ENCODE measurements around the gene KCNH2. TPM values are rescaled to one million over a fixed set of nuclear protein-coding genes. Genes with fewer than 3 reads are reported as not detected.

KCNH2 gene
- total and polyA plus RNA-seq, 10 of the 15 experiments (the other 5 are each of a cell fraction or from before 2014, with no cell fraction given): 0.04 to 0.24 (median 0.17) TPM; not detected in 6

DNA sequence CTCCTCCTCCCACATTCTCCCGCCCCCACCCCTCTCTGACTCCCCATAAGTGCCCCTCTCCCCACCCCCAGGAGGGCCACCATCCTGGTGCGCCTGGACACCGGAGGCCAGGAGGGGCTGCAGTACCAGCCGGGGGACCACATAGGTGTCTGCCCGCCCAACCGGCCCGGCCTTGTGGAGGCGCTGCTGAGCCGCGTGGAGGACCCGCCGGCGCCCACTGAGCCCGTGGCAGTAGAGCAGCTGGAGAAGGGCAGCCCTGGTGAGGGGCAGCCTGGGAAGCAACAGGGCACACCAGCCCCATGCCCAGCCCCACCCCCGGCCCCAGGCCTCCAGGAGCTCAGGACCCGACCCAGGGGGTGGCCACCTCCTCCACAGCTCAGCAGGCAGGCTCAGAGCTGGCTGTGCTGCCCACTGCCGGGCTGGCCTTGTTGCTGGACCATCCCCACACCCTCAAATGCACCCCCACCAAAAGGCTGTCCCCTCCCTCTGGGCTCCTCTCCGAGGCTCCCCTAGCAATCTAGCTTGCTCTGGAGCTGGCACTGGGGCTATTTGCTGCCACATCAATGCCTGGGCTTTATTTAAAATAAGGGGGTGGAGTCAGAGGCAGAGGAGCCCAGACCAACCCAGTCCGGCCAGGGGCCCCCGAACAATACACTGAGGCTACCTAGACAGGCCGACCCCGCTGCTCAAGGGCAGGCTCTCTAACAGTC is 31.4 kb upstream of the KCNH2 start (continued):
- TF ChIP-seq HDAC6 (IDR thresholded peaks at IDR 0.05; ENCODE audit: unreplicated experiment): no peak
- no peak for TF ChIP-seq CREB1 (IDR thresholded peaks at IDR 0.05; ENCODE audit: low read depth)
- TF ChIP-seq, protein P1, sequence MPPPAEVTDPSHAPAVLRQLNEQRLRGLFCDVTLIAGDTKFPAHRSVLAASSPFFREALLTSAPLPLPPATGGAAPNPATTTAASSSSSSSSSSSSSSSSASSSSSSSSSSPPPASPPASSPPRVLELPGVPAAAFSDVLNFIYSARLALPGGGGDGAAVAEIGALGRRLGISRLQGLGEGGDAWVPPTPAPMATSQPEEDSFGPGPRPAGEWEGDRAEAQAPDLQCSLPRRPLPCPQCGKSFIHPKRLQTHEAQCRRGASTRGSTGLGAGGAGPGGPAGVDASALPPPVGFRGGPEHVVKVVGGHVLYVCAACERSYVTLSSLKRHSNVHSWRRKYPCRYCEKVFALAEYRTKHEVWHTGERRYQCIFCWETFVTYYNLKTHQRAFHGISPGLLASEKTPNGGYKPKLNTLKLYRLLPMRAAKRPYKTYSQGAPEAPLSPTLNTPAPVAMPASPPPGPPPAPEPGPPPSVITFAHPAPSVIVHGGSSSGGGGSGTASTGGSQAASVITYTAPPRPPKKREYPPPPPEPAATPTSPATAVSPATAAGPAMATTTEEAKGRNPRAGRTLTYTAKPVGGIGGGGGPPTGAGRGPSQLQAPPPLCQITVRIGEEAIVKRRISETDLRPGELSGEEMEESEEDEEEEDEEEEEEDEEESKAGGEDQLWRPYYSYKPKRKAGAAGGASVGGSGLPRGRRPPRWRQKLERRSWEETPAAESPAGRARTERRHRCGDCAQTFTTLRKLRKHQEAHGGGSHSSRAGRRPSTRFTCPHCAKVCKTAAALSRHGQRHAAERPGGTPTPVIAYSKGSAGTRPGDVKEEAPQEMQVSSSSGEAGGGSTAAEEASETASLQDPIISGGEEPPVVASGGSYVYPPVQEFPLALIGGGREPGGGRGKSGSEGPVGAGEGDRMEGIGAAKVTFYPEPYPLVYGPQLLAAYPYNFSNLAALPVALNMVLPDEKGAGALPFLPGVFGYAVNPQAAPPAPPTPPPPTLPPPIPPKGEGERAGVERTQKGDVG (CRISPR knock-in tag; IDR thresholded peaks at IDR 0.05): no peak
- TF ChIP-seq, protein P2, sequence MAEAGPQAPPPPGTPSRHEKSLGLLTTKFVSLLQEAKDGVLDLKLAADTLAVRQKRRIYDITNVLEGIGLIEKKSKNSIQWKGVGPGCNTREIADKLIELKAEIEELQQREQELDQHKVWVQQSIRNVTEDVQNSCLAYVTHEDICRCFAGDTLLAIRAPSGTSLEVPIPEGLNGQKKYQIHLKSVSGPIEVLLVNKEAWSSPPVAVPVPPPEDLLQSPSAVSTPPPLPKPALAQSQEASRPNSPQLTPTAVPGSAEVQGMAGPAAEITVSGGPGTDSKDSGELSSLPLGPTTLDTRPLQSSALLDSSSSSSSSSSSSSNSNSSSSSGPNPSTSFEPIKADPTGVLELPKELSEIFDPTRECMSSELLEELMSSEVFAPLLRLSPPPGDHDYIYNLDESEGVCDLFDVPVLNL (IDR thresholded peaks at IDR 0.05; ENCODE audit: low read depth, low read length): no peak
- TF ChIP-seq, protein P3, sequence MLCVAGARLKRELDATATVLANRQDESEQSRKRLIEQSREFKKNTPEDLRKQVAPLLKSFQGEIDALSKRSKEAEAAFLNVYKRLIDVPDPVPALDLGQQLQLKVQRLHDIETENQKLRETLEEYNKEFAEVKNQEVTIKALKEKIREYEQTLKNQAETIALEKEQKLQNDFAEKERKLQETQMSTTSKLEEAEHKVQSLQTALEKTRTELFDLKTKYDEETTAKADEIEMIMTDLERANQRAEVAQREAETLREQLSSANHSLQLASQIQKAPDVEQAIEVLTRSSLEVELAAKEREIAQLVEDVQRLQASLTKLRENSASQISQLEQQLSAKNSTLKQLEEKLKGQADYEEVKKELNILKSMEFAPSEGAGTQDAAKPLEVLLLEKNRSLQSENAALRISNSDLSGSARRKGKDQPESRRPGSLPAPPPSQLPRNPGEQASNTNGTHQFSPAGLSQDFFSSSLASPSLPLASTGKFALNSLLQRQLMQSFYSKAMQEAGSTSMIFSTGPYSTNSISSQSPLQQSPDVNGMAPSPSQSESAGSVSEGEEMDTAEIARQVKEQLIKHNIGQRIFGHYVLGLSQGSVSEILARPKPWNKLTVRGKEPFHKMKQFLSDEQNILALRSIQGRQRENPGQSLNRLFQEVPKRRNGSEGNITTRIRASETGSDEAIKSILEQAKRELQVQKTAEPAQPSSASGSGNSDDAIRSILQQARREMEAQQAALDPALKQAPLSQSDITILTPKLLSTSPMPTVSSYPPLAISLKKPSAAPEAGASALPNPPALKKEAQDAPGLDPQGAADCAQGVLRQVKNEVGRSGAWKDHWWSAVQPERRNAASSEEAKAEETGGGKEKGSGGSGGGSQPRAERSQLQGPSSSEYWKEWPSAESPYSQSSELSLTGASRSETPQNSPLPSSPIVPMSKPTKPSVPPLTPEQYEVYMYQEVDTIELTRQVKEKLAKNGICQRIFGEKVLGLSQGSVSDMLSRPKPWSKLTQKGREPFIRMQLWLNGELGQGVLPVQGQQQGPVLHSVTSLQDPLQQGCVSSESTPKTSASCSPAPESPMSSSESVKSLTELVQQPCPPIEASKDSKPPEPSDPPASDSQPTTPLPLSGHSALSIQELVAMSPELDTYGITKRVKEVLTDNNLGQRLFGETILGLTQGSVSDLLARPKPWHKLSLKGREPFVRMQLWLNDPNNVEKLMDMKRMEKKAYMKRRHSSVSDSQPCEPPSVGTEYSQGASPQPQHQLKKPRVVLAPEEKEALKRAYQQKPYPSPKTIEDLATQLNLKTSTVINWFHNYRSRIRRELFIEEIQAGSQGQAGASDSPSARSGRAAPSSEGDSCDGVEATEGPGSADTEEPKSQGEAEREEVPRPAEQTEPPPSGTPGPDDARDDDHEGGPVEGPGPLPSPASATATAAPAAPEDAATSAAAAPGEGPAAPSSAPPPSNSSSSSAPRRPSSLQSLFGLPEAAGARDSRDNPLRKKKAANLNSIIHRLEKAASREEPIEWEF (IDR thresholded peaks at IDR 0.05; ENCODE audit: insufficient replicate concordance, low read depth, low read length): no peak
